A673 (cell line): ENCODE measurements around the gene GAB2. TPM values are rescaled to one million over a fixed set of nuclear protein-coding genes. Genes with fewer than 3 reads are reported as not detected.

Experiments
- BruUV-seq: library from RNA; stranded (reverse); fragments of 400-500 nt; replicated peaks from 2 replicates; lab custom pipeline; 2021; lab: Mats Ljungman, UMichigan
- CTCF ChIA-PET: fragments of 300-600 bp; sonication (Branson Sonifier 250); formaldehyde crosslinking; loops from one replicate; lab custom pipeline; 2022; ENCODE audit warnings: antibody characterized with exemption; lab: Charles Lee
- POLR2A ChIA-PET: fragments of 300-600 bp; sonication (Branson Sonifier 250); formaldehyde crosslinking; loops from one replicate; lab custom pipeline; 2022; ENCODE audit warnings: antibody characterized with exemption; ENCODE audit not compliant: low non-redundant PET; lab: Charles Lee
- DNase-seq: peaks from one replicate; pipeline ENCODE4 v3.0.0-alpha.2; 2015; ENCODE audit warnings: low spot score
- H3K27ac ChIP-seq: fragments of 200-600 bp; sonication (generic); 2 replicates; pipeline ENCODE4 v1.5.1; 2016; ENCODE audit warnings: mixed run types, low read depth, mild to moderate bottlenecking, mixed read lengths, antibody characterized with exemption, low read length; ENCODE audit not compliant: poor library complexity, severe bottlenecking
- H3K27me3 ChIP-seq: fragments of 200-600 bp; sonication (generic); replicated peaks from 2 replicates; pipeline ENCODE4 v1.6.1; 2017; ENCODE audit warnings: mixed run types, low read depth, mild to moderate bottlenecking, mixed read lengths, antibody characterized with exemption, low read length; ENCODE audit not compliant: insufficient read depth, poor library complexity
- H3K36me3 ChIP-seq: fragments of 200-600 bp; sonication (generic); 2 replicates; pipeline ENCODE4 v1.6.1; 2016; ENCODE audit warnings: mixed run types, mild to moderate bottlenecking, mixed read lengths, antibody characterized with exemption, low read length; ENCODE audit not compliant: insufficient read depth, poor library complexity, severe bottlenecking
- H3K4me1 ChIP-seq: fragments of 200-600 bp; sonication (generic); 2 replicates; pipeline ENCODE4 v1.6.1; 2017; ENCODE audit warnings: mixed run types, mild to moderate bottlenecking, mixed read lengths, antibody characterized with exemption, low read length; ENCODE audit not compliant: insufficient read depth, poor library complexity, severe bottlenecking
- H3K4me3 ChIP-seq: fragments of 200-600 bp; sonication (generic); 2 replicates; pipeline ENCODE4 v1.5.1; 2016; ENCODE audit warnings: low read depth, mixed run types, mild to moderate bottlenecking, mixed read lengths, low read length; ENCODE audit not compliant: poor library complexity, severe bottlenecking
- H3K9me3 ChIP-seq: fragments of 200-600 bp; sonication (generic); 2 replicates; pipeline ENCODE4 v1.6.1; 2016; ENCODE audit warnings: mixed run types, low read depth, mild to moderate bottlenecking, mixed read lengths, antibody characterized with exemption, low read length; ENCODE audit not compliant: poor library complexity, severe bottlenecking
- CTCF ChIP-seq: fragments of 300-800, 200-600 bp; sonication (generic); conservative IDR thresholded peaks from 2 replicates; pipeline ENCODE4 v1.5.1; 2017; ENCODE audit warnings: low read depth, mild to moderate bottlenecking, antibody characterized with exemption, low read length, moderate library complexity, mixed read lengths
- EZH2 ChIP-seq: fragments of 200-600 bp; sonication (generic); IDR thresholded peaks from 2 replicates; pipeline ENCODE4 v1.6.1; 2017; ENCODE audit warnings: borderline replicate concordance, low read depth, mild to moderate bottlenecking, mixed read lengths, antibody characterized with exemption, low read length; ENCODE audit not compliant: poor library complexity, severe bottlenecking
- intact Hi-C: fragments of 100-400 bp; cut with micrococcal nuclease; formaldehyde crosslinking; loops from one replicate; pipeline ENCODE4 v1.10.0; 2022; ENCODE audit not compliant: unreplicated experiment
- total RNA-seq: library from RNA; stranded (reverse); gene quantifications from 2 replicates; pipeline ENCODE4 v1.2.3, GENCODE V29; 2021

GAB2 gene
- total RNA-seq, 1 experiment from 2014 or later: 21.5 TPM

- intact Hi-C loops: no loop called here
- H3K27ac ChIP-seq: no peak overlapping the region
- TF ChIP-seq EZH2 (no peak), CTCF (no peak)
- BruUV-seq: no TSS peak
- no peak for DNase-seq
- CTCF ChIA-PET: interaction anchor here (0.7 kb wide), 1 partner anchor 10 kb away, joined by 5 read pairs; no protein-coding TSS in a partner anchor
- H3K4me1 ChIP-seq: peaks cover 13% of the 10 kb centered on the region
- H3K36me3 ChIP-seq: no peaks in the 10 kb centered on the region
- POLR2A ChIA-PET: no interaction called here
- no peak overlapping the region for H3K4me3 ChIP-seq
- no peaks in the 10 kb centered on the region for H3K27me3 ChIP-seq
- no peaks in the 10 kb centered on the region for H3K9me3 ChIP-seq
These were observed 223.8 kb downstream of the GAB2 start for GRCh38 chr11:78193806-78194205.

- ChIA-PET POLR2A (no interaction called here), CTCF (interaction anchor here (0.7 kb wide), 1 partner anchor 11 kb away, joined by 5 read pairs; no protein-coding TSS in a partner anchor)
These were observed 224.7 kb downstream of the GAB2 start for GRCh38 chr11:78192911-78193351.

GRCh38 chr11:78192223-78192719, 225.3 kb downstream of the GAB2 start:
- ChIA-PET CTCF (no interaction called here), POLR2A (no interaction called here)
- Histone ChIP-seq H3K9me3 (no peaks in the 10 kb centered on the region), H3K36me3 (no peaks in the 10 kb centered on the region), H3K4me3 (no peak overlapping the region), H3K4me1 (peaks cover 13% of the 10 kb centered on the region), H3K27me3 (no peaks in the 10 kb centered on the region), H3K27ac (no peak overlapping the region)
- no TSS peak for BruUV-seq
- intact Hi-C loops: no loop called here
- TF ChIP-seq CTCF (no peak), EZH2 (no peak)
- no peak for DNase-seq

More at GRCh38 chr11:78192911-78193351, 224.7 kb downstream of the GAB2 start:
- H3K9me3 ChIP-seq: no peaks in the 10 kb centered on the region
- H3K36me3 ChIP-seq: no peaks in the 10 kb centered on the region
- H3K4me3 ChIP-seq: no peak overlapping the region
- no TSS peak for BruUV-seq
- intact Hi-C loops: no loop called here
- H3K27ac ChIP-seq: no peak overlapping the region
- peaks cover 13% of the 10 kb centered on the region for H3K4me1 ChIP-seq
- DNase-seq: no peak
- TF ChIP-seq EZH2 (no peak), CTCF (no peak)
- H3K27me3 ChIP-seq: no peaks in the 10 kb centered on the region
